Stimulated activated CD4-positive, alpha-beta T cell treated with anti-CD3 and anti-CD28 coated beads, Interleukin-2, amount 100 ng/mL, for 4 hours (primary cell): ENCODE results near the gene TBKBP1.
"Not testable (repeated sequence)": the region's sequence is repeated elsewhere in the genome, so short reads cannot be mapped to it uniquely, and the experiment has no call there.

ENCODE experiments used
- DNase-seq: peaks from one replicate; pipeline ENCODE4 v3.0.0-alpha.2; 2020; ENCODE audit warnings: low read depth

Gene TBKBP1

DNA sequence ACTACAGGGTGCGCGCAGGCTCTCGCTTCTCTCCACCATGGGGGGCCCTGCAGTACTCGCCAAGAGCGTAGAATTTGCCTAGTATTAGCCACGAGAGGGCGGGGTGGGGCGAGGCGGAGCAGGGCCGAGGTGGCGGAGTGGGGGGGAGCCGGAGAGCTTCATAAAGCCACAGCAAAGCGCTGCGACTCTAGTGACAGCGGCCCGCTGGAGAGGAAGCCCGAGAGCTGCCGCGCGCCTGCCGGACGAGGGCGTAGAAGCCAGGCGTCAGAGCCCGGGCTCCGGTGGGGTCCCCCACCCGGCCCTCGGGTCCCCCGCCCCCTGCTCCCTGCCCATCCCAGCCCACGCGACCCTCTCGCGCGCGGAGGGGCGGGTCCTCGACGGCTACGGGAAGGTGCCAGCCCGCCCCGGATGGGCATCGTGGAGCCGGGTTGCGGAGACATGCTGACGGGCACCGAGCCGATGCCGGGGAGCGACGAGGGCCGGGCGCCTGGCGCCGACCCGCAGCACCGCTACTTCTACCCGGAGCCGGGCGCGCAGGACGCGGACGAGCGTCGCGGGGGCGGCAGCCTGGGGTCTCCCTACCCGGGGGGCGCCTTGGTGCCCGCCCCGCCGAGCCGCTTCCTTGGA is 39.2 kb downstream of the TBKBP1 start, which contains the start of gene TBX21:
Gene TBX21 (plus strand): TSS at position 190 of the 627 bp plus-strand sequence. CDS start 219 bp downstream, at position 409.
- peak; percentile 93 for DNase-seq

DNA sequence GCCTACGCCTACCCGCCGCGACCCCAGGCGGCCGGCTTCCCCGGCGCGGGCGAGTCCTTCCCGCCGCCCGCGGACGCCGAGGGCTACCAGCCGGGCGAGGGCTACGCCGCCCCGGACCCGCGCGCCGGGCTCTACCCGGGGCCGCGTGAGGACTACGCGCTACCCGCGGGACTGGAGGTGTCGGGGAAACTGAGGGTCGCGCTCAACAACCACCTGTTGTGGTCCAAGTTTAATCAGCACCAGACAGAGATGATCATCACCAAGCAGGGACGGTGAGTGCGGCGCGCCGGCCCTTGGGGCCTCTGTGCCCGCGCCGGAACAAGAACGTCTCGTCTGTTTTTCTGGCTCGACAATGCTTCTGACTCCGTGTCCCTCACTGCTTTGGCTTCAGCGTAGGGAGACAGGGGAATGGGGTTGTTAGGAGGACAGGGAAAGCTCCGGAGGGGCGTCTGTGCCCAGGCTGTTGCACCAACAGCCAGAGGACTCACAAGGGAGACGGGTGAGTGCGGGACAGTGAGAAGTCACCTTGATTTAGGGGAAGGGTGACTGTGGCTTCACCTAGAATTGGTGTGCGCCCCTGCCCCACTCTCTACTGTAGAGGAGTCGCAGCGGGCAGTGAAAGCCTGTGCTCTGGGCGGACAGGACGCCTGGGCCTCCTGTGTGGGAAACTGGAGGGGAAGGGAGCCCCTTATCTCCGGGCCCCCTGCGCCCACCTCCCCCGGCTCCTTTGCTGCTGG is 39.9 kb downstream of the TBKBP1 start:
- DNase-seq: no peak

DNA sequence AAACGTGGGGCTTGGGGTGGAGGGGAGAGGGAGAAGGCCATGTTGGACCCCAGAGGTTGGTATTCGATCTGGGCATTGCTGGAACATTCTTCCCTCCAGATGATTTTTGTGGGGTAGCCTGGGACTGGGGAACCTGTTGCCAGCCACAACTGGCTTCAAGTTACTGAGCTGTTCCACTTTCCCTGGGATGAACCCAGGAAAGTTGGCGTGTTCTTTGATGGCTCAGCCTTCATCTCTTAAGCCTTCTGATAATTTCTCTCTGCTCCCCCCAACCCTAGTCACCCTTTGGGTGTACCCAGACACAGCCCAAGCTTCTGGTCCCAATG is 41.1 kb downstream of the TBKBP1 start:
- no peak for DNase-seq

DNA sequence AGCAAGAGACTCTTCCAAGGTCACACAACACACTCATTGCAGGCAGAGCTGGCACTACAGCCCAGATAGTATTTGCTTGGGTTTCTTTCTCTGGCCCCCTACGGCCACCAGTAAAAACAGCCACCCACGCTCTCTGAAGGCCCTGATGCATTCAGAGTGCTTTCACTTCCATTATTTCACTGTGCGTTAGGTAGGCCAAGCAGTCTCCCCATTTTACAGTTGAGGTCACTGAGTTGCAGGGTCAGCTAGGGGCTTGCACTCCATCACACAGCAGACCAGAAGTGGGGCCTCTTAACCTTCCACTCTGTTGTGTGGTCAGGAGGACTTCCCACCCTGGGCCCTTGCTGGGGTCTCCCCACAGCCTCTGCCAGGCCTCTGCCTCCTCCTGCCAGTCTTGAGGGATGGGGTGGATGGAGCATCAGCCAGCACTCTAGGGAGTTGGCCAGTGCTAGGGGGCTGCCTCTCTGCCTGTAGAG is 41.6 kb downstream of the TBKBP1 start:
- no peak for DNase-seq

DNA sequence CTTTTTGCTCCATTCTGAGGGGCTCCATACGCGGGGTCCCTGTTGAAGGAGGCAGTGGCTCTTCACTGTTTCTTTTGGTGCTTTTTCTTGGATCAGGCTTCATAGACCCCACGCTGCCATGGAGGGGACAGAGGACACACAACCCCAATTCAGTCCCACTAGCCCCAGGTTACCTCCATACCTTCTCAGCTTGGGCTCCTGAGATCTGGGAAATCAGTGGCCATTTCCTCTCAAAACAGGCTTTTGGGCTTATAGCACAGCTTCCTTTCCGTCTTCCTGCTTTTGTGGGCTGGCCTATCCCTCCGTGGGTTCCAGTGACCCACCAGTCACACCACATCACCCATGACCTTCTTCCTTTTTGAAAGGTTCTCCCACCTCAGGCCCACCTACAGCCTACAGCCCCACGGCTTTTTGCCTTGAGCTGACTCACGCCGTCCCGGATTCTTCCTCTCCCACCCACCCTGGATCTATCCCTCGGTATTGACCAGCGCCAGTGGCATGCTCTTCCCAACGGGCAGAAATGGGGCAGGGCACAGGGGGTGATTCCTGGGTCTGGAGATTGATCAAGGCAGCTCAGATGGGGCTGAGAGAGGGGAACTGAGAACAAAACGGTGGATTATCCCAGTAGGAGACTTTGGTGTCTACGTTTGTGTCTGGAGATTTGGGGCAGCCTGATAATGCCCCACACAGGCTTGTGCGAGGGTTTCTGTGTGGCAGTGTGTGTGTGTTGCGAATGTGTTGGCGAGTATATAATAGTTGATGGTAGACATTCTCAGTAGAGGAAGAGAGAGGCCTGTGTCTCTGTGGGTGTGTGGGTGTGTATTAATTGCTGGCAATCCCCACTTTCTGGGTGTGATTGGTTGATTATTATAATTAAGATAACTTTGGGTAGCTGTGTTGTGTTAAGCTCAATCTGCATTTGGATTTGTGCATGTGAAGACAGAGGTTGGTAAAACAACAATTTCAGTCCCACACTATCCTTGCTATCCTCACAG is 42.8 kb downstream of the TBKBP1 start:
- no peak for DNase-seq

DNA sequence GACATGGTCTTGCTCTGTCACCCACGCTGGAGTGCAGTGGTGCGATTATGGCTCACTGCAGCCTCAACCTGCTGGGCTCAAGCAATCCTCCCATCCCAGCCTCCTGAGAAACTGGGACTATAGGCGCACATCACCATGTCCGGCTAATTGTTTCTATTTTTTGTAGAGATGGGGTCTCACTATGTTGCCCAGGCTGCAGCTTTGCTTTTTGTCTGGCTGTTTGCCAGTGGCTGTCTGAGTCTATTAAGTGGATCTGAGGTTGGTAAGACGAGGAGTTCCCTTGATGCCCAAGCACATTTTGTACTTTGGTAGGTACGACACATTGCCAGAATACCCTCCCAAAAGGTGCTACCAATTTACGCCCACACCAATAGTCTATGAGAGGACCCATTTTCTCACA is 44.2 kb downstream of the TBKBP1 start:
- DNase-seq: no peak

DNA sequence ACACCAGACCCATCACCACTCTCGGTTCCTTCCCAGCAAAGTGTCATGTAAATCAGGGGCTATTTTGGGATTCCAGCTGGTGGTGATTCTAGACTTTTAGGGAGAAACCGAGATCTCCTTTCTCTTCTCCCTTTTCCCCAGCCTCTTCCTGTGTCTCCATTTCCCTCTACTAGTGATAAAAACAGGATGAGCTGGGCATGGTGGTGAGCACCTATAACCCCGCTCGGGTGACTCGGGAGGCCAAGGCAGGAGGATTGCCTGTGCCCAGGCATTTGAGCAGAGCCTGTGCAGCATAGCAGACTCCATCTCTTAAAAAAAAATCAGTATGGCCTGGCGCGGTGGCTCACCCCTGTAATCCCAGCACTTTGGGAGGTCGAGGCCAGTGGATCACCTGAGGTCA is 45.2 kb downstream of the TBKBP1 start:
- no peak for DNase-seq

DNA sequence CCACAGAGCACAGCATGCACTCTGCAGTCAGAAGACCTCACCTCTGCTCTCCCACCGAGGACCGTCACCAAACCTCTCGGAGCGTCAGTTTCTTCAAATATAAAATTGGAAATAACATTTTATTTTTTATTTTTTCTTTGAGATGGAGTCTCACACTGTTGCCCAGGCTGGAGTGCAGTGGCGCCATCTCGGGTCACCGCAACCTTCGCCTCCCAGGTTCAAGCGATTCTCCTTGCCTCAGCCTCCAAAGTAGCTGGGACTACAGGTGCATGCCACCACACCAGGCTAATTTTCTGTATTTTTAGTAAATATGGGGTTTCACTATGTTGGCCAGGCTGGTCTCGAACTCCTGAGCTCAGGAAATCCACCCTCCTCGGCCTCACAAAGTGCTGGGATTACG is 46.0 kb downstream of the TBKBP1 start:
- not testable (repeated sequence) for DNase-seq

DNA sequence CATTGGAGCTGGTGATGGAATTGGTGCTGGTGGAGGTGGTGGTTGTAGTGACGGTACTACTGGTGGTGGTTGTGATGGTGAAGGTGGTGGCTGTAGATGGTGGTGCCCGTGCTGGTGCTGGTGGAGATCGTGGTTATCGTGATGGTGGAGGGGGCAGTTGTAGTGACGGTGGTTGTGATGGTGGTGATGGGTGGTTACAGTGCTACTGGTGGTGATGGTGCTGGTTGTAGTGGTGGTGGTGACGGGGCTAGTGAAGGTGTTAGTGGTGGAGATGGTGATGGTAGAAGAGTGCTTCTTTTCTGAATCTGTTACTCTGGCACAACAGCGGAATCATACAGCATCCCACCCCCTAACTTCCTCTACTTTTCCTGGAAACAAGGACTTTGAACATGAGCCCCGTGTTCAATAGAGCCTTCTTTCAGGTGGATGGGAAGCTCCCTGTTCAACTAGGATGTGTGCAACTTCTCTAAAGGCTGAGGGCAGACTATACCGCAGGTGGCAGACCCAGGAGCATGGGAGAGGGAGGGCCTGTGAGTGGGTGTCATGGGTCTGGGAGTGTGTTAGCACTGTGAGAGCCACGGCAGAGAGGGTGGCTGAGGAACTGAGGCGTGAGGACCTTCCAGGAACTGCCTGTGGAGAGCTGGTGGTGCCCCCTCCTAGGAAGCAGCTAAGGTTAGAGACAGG is 47.3 kb downstream of the TBKBP1 start:
- no peak for DNase-seq

DNA sequence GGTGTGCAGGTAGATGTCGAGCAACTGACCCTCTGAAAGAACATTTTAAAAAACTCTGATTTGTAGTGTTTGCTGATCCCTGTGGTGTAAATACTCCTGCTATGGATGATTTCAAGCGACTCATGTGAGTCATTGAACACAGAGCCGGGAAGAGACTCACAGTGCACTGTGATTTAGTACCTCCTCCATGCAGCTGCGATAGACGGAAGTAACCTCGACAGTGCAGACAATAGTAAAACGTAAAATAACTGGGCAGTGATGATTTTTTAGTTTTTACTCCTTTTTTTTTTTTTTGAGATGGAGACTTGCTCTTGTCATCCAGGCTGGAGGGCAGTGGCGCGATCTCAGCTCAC is 47.8 kb downstream of the TBKBP1 start:
- no peak for DNase-seq

DNA sequence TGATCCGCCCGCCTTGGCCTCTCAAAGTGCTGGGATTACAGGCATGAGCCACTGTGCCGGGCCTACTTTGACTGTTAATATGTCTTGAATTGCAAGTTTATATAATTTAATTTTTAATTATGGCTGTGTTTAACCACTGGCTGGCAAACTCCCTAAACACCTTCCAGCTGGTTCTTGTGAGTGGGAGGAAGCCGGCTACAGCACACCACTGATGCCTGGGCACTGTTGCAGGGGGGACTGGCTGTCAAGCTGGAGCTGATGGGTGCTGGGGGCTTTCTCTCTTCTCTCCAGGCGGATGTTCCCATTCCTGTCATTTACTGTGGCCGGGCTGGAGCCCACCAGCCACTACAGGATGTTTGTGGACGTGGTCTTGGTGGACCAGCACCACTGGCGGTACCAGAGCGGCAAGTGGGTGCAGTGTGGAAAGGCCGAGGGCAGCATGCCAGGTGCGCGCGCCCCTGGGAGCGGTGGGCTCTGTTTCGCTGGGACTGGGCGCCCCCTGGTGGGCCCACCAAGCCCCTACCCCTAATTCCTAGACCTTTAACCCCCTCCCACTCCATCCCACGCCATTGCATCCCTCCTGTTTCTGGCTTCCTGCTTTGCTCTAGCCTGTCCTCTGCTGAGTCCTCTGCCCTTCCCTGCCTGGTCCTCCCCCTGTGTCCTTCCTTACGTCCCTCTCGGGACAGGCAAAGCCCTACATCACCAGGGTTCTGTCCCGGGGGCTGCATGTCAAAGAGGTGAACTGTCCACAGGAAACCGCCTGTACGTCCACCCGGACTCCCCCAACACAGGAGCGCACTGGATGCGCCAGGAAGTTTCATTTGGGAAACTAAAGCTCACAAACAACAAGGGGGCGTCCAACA is 48.6 kb downstream of the TBKBP1 start:
- DNase-seq: no peak

DNA sequence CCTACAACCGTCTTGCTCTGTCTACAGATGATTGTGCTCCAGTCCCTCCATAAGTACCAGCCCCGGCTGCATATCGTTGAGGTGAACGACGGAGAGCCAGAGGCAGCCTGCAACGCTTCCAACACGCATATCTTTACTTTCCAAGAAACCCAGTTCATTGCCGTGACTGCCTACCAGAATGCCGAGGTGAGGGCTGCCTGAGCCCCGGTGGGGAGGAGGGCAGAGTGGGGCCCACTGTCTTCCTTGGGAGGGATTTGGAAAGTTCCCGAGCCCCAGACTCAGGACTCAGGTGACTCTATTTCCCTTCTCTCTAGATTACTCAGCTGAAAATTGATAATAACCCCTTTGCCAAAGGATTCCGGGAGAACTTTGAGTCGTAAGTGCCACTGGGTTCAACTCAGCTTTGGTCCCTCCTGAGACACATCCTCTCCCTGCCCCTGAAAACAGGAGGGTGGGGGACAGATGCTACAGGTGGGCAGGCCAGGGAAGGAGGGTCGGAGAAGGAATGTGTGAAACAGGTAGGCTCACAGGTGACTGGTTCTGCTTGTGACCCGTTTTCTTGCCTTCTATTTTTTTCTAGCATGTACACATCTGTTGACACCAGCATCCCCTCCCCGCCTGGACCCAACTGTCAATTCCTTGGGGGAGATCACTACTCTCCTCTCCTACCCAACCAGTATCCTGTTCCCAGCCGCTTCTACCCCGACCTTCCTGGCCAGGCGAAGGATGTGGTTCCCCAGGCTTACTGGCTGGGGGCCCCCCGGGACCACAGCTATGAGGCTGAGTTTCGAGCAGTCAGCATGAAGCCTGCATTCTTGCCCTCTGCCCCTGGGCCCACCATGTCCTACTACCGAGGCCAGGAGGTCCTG is 50.4 kb downstream of the TBKBP1 start:
- DNase-seq: no peak

DNA sequence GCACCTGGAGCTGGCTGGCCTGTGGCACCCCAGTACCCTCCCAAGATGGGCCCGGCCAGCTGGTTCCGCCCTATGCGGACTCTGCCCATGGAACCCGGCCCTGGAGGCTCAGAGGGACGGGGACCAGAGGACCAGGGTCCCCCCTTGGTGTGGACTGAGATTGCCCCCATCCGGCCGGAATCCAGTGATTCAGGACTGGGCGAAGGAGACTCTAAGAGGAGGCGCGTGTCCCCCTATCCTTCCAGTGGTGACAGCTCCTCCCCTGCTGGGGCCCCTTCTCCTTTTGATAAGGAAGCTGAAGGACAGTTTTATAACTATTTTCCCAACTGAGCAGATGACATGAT is 51.0 kb downstream of the TBKBP1 start:
- no peak for DNase-seq

DNA sequence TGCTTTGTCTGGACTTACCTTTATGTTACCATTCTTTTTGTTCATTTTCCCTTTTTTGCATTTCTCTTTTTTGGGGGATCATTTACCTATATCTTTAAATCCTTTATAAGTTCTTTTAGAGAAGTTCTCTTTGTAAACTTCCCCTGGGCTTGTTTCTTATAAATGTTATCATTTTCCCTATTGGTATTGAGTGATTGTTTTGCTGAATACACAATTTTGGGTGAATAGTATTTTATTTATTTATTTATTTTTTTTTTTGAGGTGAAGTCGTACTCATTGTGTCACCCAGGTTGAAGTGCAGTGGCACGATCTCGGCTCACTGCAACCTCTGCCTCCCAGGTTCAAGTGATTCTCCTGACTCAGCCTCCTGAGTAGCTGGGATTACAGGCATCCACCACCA is 57.5 kb downstream of the TBKBP1 start:
- DNase-seq: no peak

DNA sequence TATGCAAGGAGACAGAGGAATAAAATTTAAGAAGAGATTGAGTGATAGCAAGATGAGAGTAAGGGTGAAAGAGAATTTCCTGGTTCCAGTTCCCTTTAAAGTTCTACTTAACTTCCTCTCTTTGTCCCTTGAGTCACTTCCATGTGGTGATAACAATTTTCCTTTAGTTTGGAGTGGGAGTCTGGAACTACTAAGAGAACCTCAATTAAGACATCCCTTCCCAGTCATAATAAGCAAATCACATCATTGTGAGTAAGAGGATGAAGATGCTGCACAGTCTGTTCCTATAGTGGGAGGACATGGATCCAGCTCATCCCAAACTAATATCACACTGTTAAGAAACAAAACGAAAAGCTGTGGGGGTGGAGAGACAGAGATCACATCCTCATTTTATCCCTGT is 63.4 kb downstream of the TBKBP1 start:
- no peak for DNase-seq

DNA sequence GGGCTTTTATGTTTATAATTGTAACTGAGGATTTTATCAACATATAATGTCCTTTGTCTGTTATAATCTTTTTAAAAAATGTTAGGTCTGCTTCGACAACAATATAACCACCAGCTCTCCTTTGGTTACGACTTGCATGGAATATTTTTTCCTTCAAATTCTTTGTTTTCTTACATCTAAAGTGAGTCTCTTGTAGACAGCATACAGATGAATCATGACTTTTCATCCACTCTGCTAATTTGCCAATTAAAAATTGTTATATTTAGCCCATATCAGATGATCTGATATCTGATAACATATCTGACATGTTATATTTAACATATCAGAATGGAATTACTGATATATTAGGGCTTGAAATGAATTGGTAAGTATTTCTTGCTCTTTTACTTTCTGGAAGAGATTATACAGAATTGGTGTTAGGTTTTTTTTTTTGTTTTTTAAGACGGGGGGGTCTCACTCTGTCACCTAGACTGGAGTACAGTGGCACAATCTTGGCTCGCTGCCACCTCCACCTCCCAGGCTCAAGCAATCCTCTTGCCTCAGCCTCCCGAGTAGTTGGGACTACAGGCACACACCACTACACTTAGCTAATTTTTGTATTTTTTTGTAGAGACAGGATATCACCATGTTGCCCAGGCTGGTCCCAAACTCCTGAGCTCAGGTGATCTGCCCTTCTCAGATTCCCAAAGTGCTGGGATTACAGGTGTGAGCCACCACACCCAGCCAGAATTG is 66.6 kb downstream of the TBKBP1 start:
- no peak for DNase-seq
